Thoracic aorta (tissue), 2 donors: ENCODE results near the gene RGS7. TPM values are rescaled to one million over a fixed set of nuclear protein-coding genes. Genes with fewer than 3 reads are reported as not detected.

Experiments used
- ATAC-seq: fragments of 150-250 bp; one replicate; pipeline ENCODE4 v1.8.0; 2017; ENCODE audit warnings: low read depth; ENCODE audit not compliant: insufficient number of reproducible peaks, low FRiP score
- DNase-seq: peaks from one replicate; pipeline ENCODE4 v3.0.0-alpha.2; 2020; ENCODE audit warnings: low spot score
- H3K27ac ChIP-seq, 2 donors: fragments of 200-600 bp; sonication (generic); 1 replicate in 1 of 2; 2 replicates in 1 of 2; pipeline ENCODE4 v1.5.1; 2016; ENCODE audit warnings: mild to moderate bottlenecking in 2 of 2, moderate library complexity in 2 of 2
- H3K27me3 ChIP-seq: fragments of 200-600 bp; sonication (generic); replicated peaks from 2 replicates; pipeline ENCODE4 v1.6.0; 2016; ENCODE audit warnings: mild to moderate bottlenecking; ENCODE audit not compliant: insufficient read depth
- H3K36me3 ChIP-seq: fragments of 200-600 bp; sonication (generic); one replicate; pipeline ENCODE4 v1.5.1; 2016
- H3K4me1 ChIP-seq, 2 donors: fragments of 200-600 bp; sonication (generic); 1 replicate in 1 of 2; 2 replicates in 1 of 2; pipeline versions ENCODE4 v1.5.1 to v1.6.0; 2016; ENCODE audit warnings: low read depth in 2 of 2, mild to moderate bottlenecking in 1 of 2; ENCODE audit not compliant: control insufficient read depth in 1 of 2
- H3K4me3 ChIP-seq: fragments of 200-600 bp; sonication (generic); 2 replicates; pipeline ENCODE4 v1.5.1; 2016; ENCODE audit warnings: mild to moderate bottlenecking
- H3K9me3 ChIP-seq: fragments of 200-600 bp; sonication (generic); 2 replicates; pipeline ENCODE4 v1.5.1; 2016
- CTCF ChIP-seq: fragments of 200-600 bp; sonication (generic); IDR thresholded peaks from one replicate; pipeline ENCODE4 v1.5.1; 2019; ENCODE audit warnings: antibody characterized with exemption
- total RNA-seq, 2 donors: library from RNA; depleted of rRNA; stranded (reverse); fragments of >200 nt; gene quantifications; one replicate each; pipeline versions ENCODE4 v1.1.0 to v1.2.3, GENCODE V29; 2016

RGS7 gene
- total RNA-seq, 2 donors from 2014 or later: not detected

GRCh38 chr1:240836271-240836670 lies 520.7 kb downstream of the RGS7 start:
- no peaks in the 10 kb centered on the region for H3K27me3 ChIP-seq
- no peak overlapping the region for H3K27ac ChIP-seq
- H3K36me3 ChIP-seq: no peaks in the 10 kb centered on the region
- ATAC-seq (no peak), DNase-seq (no peak)
- no peak overlapping the region for H3K4me3 ChIP-seq
- H3K9me3 ChIP-seq: no peaks in the 10 kb centered on the region
- H3K4me1 ChIP-seq: no peaks in the 10 kb centered on the region
- no peak for TF ChIP-seq CTCF

GRCh38 chr1:240835291-240835690 lies 521.7 kb downstream of the RGS7 start:
- DNase-seq (no peak), ATAC-seq (no peak)
- H3K27me3 ChIP-seq: no peaks in the 10 kb centered on the region
- H3K9me3 ChIP-seq: no peaks in the 10 kb centered on the region
- H3K4me1 ChIP-seq: no peaks in the 10 kb centered on the region
- TF ChIP-seq CTCF: no peak
- no peak overlapping the region for H3K27ac ChIP-seq
- H3K36me3 ChIP-seq: no peaks in the 10 kb centered on the region
- H3K4me3 ChIP-seq: no peak overlapping the region

- Histone ChIP-seq H3K36me3 (no peaks in the 10 kb centered on the region), H3K4me3 (no peak overlapping the region)
- no peak for TF ChIP-seq CTCF
These were observed 523.9 kb downstream of the RGS7 start for GRCh38 chr1:240833075-240833474.

GRCh38 chr1:240831922-240832321 lies 525.1 kb downstream of the RGS7 start:
- no peaks in the 10 kb centered on the region for H3K9me3 ChIP-seq
- H3K27ac ChIP-seq: no peak overlapping the region
- no peak for TF ChIP-seq CTCF
- H3K4me3 ChIP-seq: no peak overlapping the region
- no peaks in the 10 kb centered on the region for H3K4me1 ChIP-seq
- ATAC-seq (no peak), DNase-seq (no peak)
- no peaks in the 10 kb centered on the region for H3K27me3 ChIP-seq
- H3K36me3 ChIP-seq: no peaks in the 10 kb centered on the region

More at GRCh38 chr1:240833075-240833474, 523.9 kb downstream of the RGS7 start:
- ATAC-seq: no peak
- no peak for DNase-seq
- H3K4me1 ChIP-seq: no peaks in the 10 kb centered on the region
- no peak overlapping the region for H3K27ac ChIP-seq
- no peaks in the 10 kb centered on the region for H3K9me3 ChIP-seq
- no peaks in the 10 kb centered on the region for H3K27me3 ChIP-seq

GRCh38 chr1:240831191-240831631 lies 525.8 kb downstream of the RGS7 start:
- ATAC-seq: no peak
- H3K36me3 ChIP-seq: no peaks in the 10 kb centered on the region
- H3K4me1 ChIP-seq: no peaks in the 10 kb centered on the region
- H3K4me3 ChIP-seq: no peak overlapping the region
- H3K9me3 ChIP-seq: no peaks in the 10 kb centered on the region
- H3K27me3 ChIP-seq: no peaks in the 10 kb centered on the region
- TF ChIP-seq CTCF: no peak
- no peak overlapping the region for H3K27ac ChIP-seq
- no peak for DNase-seq
